Caco-2 (cell line): Measurements from ENCODE around the gene STX17. TPM values are rescaled to one million over a fixed set of nuclear protein-coding genes. Genes with fewer than 3 reads are reported as not detected.
A peak's percentile ranks its signal among the peaks of the same experiment; 100 is the strongest.

Experiments
- BruUV-seq: library from RNA; stranded (reverse); fragments of 400-500 nt; replicated peaks from 2 replicates; lab custom pipeline; 2021; lab: Mats Ljungman, UMichigan
- CTCF ChIA-PET: fragments of 300-600 bp; sonication (Branson Sonifier 250); formaldehyde crosslinking; loops from one replicate; lab custom pipeline; 2022; ENCODE audit warnings: antibody characterized with exemption; lab: Charles Lee
- POLR2A ChIA-PET: fragments of 300-600 bp; sonication (Branson Sonifier 250); formaldehyde crosslinking; loops from one replicate; lab custom pipeline; 2022; ENCODE audit warnings: antibody characterized with exemption; lab: Charles Lee
- DNase-seq, 2 experiments: peaks; one replicate each; pipeline versions ENCODE4 v3.0.0 to v3.0.0-alpha.2; 2020 to 2022
- H3K27me3 ChIP-seq: replicated peaks from 2 replicates; pipeline ENCODE4 v1.6.0; 2011; ENCODE audit warnings: low read length; ENCODE audit not compliant: control insufficient read depth, insufficient read depth
- H3K36me3 ChIP-seq: 2 replicates; pipeline ENCODE4 v1.5.1; 2011; ENCODE audit warnings: low read length; ENCODE audit not compliant: control insufficient read depth, insufficient read depth
- H3K4me1 ChIP-seq: fragments of 250-450 bp; sonication (Bioruptor Pico); 2 replicates; pipeline ENCODE4 v1.5.1; 2020; ENCODE audit warnings: mild to moderate bottlenecking
- H3K4me3 ChIP-seq: 2 replicates; pipeline ENCODE4 v1.5.1; 2011; ENCODE audit warnings: low read depth, mild to moderate bottlenecking, control low read depth, low read length
- H3K9me3 ChIP-seq: fragments of 250-450 bp; sonication (Bioruptor Pico); 2 replicates; pipeline ENCODE4 v1.5.1; 2020; ENCODE audit warnings: mild to moderate bottlenecking, moderate library complexity
- H3K27ac Mint-ChIP-seq: one replicate; pipeline ENCODE4 v1.8.0; 2022; ENCODE audit warnings: mixed read lengths; ENCODE audit not compliant: unreplicated experiment
- H3K27me3 Mint-ChIP-seq: one replicate; pipeline ENCODE4 v1.8.0; 2022; ENCODE audit warnings: mixed read lengths; ENCODE audit not compliant: insufficient read depth, unreplicated experiment
- H3K36me3 Mint-ChIP-seq: one replicate; pipeline ENCODE4 v1.8.0; 2022; ENCODE audit warnings: mild to moderate bottlenecking, mixed read lengths; ENCODE audit not compliant: insufficient read depth, unreplicated experiment
- H3K4me1 Mint-ChIP-seq: one replicate; pipeline ENCODE4 v1.8.0; 2022; ENCODE audit warnings: low read depth, mixed read lengths; ENCODE audit not compliant: unreplicated experiment
- H3K4me3 Mint-ChIP-seq: one replicate; pipeline ENCODE4 v1.8.0; 2022; ENCODE audit warnings: mild to moderate bottlenecking, moderate library complexity, mixed read lengths; ENCODE audit not compliant: unreplicated experiment
- H3K9me3 Mint-ChIP-seq: one replicate; pipeline ENCODE4 v1.8.0; 2022; ENCODE audit warnings: mixed read lengths; ENCODE audit not compliant: unreplicated experiment
- CTCF ChIP-seq, 2 experiments: fragments of 200-600 bp in 1 of 2; IDR thresholded peaks; 1 replicate in 1 of 2; 2 replicates in 1 of 2; pipeline versions ENCODE4 v1.5.1 to v1.8.0; 2011 to 2022; ENCODE audit warnings: antibody characterized with exemption in 1 of 2, control low read depth in 1 of 2, inconsistent platforms in 1 of 2, low read depth in 1 of 2, low read length in 1 of 2, mild to moderate bottlenecking in 1 of 2, moderate library complexity in 1 of 2; ENCODE audit not compliant: insufficient read depth in 1 of 2, severe bottlenecking in 1 of 2, unreplicated experiment in 1 of 2
- intact Hi-C: fragments of 100-400 bp; cut with micrococcal nuclease; formaldehyde crosslinking; loops from one replicate; pipeline ENCODE4 v1.10.0; 2022; ENCODE audit not compliant: unreplicated experiment
- total RNA-seq: library from RNA; stranded (reverse); gene quantifications from 2 replicates; pipeline ENCODE4 v1.2.3, GENCODE V29; 2022

The STX17 gene
- total RNA-seq, 1 experiment from 2014 or later = 40.2 TPM

DNA sequence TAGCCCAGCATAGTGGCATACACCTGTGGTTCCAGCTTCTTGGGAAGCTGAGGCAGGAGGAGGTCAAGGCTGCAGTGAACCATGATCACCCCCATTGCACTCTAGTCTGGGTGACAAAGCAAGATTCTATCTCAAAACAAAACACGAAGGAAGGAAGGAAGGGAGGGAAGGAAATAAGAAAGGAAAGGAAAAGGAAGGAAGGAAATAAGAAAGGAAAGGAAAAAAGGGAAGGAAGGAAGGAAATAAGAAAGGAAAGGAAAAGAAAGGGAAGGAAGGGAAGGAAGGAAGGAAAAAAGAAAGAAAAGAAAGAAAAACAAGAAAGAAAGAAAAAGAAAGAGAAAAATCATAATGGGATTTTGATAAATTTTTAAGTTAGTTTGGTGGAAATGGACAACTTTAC lies 3.1 kb upstream of the STX17 start:
- TF ChIP-seq CTCF (IDR thresholded peaks at IDR 0.05; ENCODE audit: insufficient read depth in 1 of 2, low read depth in 1 of 2, low read length in 1 of 2, severe bottlenecking in 1 of 2, unreplicated experiment in 1 of 2) = no peak
- H3K4me3 ChIP-seq = no peak overlapping the region
- no peak for DNase-seq
- Mint-ChIP-seq H3K36me3 (peaks cover 7% of the 10 kb centered on the region), H3K9me3 (no peaks in the 10 kb centered on the region), H3K27ac (no peak overlapping the region), H3K4me1 (peaks cover 9% of the 10 kb centered on the region), H3K4me3 (no peak overlapping the region), H3K27me3 (peaks cover 5% of the 10 kb centered on the region)
- H3K9me3 ChIP-seq = no peaks in the 10 kb centered on the region
- BruUV-seq = no TSS peak
- H3K36me3 ChIP-seq = no peaks in the 10 kb centered on the region
- CTCF ChIA-PET = no interaction called here
- intact Hi-C loops = no loop called here
- H3K27me3 ChIP-seq = no peaks in the 10 kb centered on the region
- peaks cover 10% of the 10 kb centered on the region for H3K4me1 ChIP-seq
- POLR2A ChIA-PET = no interaction called here

- Histone ChIP-seq H3K27me3 (no peaks in the 10 kb centered on the region), H3K9me3 (no peaks in the 10 kb centered on the region), H3K4me1 (peaks cover 10% of the 10 kb centered on the region), H3K4me3 (peak overlapping the region; percentile 89), H3K36me3 (no peaks in the 10 kb centered on the region)
- POLR2A ChIA-PET = interaction anchor here (1.1 kb wide), 1 partner anchor 84 kb away, joined by 3 read pairs; the partner anchor contains the start of gene NR4A3
- Mint-ChIP-seq H3K36me3 (peaks cover 7% of the 10 kb centered on the region), H3K4me3 (peak overlapping the region; percentile 76), H3K27ac (peak overlapping the region; percentile 70), H3K4me1 (peaks cover 18% of the 10 kb centered on the region), H3K27me3 (peaks cover 2% of the 10 kb centered on the region), H3K9me3 (no peaks in the 10 kb centered on the region)
- intact Hi-C loops = loop anchor here (1.0 to 5.0 kb wide), 3 partner anchors 85 to 193 kb away; partner anchors contain the start of genes ERP44, INVS and NR4A3
- TSS peak; percentile 81 for BruUV-seq
- TF ChIP-seq CTCF (IDR thresholded peaks at IDR 0.05; ENCODE audit: insufficient read depth in 1 of 2, low read depth in 1 of 2, low read length in 1 of 2, severe bottlenecking in 1 of 2, unreplicated experiment in 1 of 2) = no peak
- CTCF ChIA-PET = no interaction called here
- peak in 1 of 2 experiments; percentile 35 for DNase-seq
These were observed 536 bp upstream of the STX17 start for GRCh38 chr9:99905833-99906402.

GRCh38 chr9:99907208-99907532 lies 716 bp downstream of the STX17 start:
- Histone ChIP-seq H3K27me3 (no peaks in the 10 kb centered on the region), H3K36me3 (no peaks in the 10 kb centered on the region), H3K4me1 (peaks cover 10% of the 10 kb centered on the region), H3K9me3 (no peaks in the 10 kb centered on the region), H3K4me3 (peak overlapping the region; percentile 89)
- H3K9me3 Mint-ChIP-seq = no peaks in the 10 kb centered on the region
- H3K36me3 Mint-ChIP-seq = peaks cover 7% of the 10 kb centered on the region
- H3K27me3 Mint-ChIP-seq = peaks cover 2% of the 10 kb centered on the region
- ChIA-PET CTCF (interaction anchor here (0.6 to 1.0 kb wide), 3 partner anchors 40 to 83 kb away, joined by 3 to 6 read pairs (median 4); no protein-coding TSS in a partner anchor), POLR2A (interaction anchor here (0.6 to 0.7 kb wide), 2 partner anchors 10 to 93 kb away, joined by 3 read pairs; no protein-coding TSS in a partner anchor)
- H3K4me1 Mint-ChIP-seq = peaks cover 18% of the 10 kb centered on the region
- TF ChIP-seq CTCF (IDR thresholded peaks at IDR 0.05; ENCODE audit: insufficient read depth in 1 of 2, low read depth in 1 of 2, low read length in 1 of 2, severe bottlenecking in 1 of 2, unreplicated experiment in 1 of 2) = no peak
- no peak for DNase-seq
- peak overlapping the region; percentile 76 for H3K4me3 Mint-ChIP-seq
- BruUV-seq = no TSS peak
- intact Hi-C loops = loop anchor here (2.0 to 5.0 kb wide), 2 partner anchors 100 to 192 kb away; partner anchors contain the start of genes ERP44 and INVS
- peak overlapping the region; percentile 70 for H3K27ac Mint-ChIP-seq
